ENCODE data around the gene CFAP141.
"Not testable (repeated sequence)": the region's sequence is repeated elsewhere in the genome, so short reads cannot be mapped to it uniquely, and the experiment has no call there.

CFAP141 gene

GRCh38 chr1:154206196-154206595, at the start of gene CFAP141:
Gene CFAP141 (minus strand): TSS chr1:154206333. CDS start chr1:154206307, 26 bp downstream.
- DNase-seq = peak; percentile 31

DNA sequence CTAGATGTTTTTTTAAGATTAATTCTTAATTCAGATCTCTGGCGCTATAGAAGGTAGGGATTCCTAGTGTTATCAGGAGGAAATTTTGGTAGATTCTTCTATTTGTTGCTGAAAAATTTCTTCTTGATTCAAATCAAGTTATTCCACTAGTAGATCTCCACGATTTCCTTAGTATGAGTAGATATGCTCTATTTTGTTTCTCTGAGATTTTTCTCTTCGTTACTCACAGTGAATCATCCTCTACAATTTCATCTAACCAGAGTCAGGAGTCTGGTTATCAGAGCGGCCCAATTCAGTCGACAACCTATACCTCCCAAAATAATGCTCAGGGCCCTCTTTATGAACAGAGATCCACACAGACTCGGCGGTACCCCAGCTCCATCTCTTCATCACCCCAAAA, 47.5 kb upstream of the CFAP141 start:
- no peak for DNase-seq

DNA sequence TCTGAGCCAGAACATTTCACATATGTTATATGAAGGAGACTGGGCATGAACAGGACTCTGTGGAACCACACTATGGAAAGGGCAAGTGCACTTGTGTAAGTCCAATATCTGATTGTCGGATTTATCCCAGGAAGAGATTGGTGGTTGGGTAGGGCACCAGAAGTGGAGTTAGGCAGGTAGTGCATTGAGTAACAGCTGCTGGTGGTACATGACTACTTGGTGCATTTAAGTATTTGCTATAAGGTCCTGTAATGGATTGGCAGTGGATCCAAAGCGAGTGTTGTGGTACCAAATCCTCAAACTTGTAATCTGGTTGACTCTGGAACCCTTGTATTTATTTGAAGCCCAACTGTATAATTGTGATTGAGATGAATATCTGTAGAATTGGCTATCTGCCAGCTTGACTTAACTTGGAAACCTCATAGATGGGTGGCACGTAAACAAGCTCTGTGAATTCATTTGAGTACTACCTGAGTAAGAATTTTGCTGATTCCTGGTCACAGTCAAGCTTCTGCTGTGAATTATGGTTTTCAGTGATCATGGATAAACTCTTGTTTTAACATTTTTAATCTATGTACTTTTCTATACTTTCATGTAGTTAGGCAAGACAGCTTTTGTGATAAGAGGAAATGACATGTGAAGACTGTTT, 35.7 kb upstream of the CFAP141 start:
- DNase-seq = no peak

DNA sequence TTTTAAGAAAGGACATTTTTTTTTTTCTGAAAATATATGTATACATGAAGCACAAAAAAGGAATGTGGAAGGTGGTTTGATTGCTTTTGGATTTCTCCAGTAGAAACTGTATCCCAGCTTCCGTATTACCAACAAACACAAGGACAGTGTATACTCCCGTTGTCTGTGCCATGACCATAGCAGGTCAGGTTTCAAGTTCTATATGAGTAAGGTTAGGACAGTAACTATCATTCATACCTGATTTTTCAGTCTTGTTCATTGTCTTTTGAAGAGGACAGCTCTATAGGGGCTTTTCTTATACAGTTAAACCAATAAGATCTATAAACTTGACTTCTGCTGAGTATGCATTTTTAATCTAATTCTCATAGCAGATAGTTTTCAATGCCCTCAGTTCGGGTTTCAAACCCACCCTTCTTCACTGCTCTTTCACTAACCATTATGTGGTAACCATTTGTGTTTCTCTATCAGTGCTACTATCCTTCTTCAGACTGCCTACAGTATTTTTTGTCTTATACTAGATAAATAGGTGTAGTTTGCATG, 34.2 kb upstream of the CFAP141 start:
- DNase-seq = no peak

DNA sequence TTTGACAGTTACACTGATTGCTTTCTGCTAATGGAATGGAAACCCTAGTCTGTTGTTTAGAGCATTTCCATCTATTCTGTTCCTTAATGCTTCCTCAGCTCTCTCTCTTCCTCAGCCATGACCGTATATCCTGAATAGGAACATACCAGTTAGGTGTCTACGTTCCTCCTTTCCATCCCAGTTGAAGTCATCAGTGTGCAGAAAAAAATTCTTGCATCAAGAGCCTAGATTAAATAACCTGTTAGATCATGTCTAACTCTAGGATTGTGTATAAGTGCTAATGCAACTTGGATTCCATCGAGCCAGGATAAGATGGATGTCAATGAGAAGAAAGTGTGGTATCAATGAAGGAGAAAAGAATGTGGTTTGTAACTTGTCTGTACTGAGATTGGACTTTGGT, 33.4 kb upstream of the CFAP141 start:
- DNase-seq = no peak

- no peak for DNase-seq
These were observed 31.9 kb upstream of the CFAP141 start for GRCh38 chr1:154237880-154238506.

GRCh38 chr1:154237435-154237834, 31.3 kb upstream of the CFAP141 start:
- no peak for DNase-seq

- no peak for DNase-seq
These were observed 30.7 kb upstream of the CFAP141 start for GRCh38 chr1:154236855-154237254.

DNA sequence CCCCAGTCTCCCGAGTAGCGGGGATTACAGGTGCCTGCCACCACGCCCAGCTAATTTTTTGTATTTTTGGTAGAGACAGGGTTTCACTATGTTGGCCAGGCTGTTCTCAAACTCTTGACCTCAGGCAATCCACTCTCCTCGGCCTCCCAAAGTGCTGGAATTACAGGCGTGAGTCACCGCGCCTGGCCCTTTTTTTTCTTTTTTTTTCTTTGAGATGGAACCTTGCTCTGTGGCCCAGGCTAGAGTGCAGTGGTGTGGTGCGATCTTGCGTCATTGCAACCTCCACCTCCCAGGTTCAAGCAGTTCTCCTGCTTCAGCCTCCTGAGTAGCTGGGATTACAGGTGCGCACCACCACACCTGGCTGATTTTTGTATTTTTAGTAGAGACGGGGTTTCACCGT, 27.0 kb upstream of the CFAP141 start:
- not testable (repeated sequence) for DNase-seq

GRCh38 chr1:154231112-154231511, 25.0 kb upstream of the CFAP141 start:
- DNase-seq = not testable (repeated sequence)

- no peak for DNase-seq
These were observed 19.2 kb upstream of the CFAP141 start for GRCh38 chr1:154225370-154225769.

DNA sequence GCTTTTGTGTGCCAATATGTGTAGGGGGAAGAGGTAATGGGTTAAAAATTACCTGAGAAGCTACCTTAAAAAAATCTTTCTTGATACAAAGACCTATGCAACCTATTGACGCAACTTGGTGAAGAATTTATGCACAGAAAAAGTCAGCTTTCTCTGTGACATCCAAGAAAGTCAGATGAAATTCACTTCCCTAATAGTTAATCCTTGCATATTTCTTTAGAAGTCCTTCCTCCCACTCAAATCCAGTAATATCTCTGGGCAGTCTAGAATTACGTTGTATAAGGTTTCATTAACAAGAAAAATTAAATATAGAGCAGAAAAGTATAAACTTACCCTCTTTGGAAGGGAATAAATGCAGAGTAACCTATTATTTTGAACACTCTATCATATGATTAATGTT, 17.5 kb upstream of the CFAP141 start:
- no peak for DNase-seq

DNA sequence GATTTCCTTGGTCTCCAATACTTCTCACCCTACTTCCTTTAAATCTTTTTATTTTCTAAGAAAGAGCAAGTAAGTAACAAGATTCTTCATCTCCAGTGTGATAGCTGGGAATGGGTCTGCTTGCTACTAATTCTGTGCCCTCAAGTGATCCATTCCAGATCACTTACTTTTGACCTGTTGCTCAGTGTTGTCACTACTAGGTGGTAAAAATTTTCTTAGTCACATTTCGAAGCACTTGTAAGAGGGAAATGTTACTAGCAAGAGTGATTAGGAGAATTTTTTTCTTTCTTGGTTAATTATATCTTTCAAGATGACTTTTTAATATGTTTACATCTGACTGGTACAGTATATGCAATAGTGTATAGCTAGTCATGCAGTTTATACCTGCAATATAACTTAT, 16.8 kb upstream of the CFAP141 start:
- DNase-seq = no peak

GRCh38 chr1:154222518-154222917, 16.4 kb upstream of the CFAP141 start:
- no peak for DNase-seq

DNA sequence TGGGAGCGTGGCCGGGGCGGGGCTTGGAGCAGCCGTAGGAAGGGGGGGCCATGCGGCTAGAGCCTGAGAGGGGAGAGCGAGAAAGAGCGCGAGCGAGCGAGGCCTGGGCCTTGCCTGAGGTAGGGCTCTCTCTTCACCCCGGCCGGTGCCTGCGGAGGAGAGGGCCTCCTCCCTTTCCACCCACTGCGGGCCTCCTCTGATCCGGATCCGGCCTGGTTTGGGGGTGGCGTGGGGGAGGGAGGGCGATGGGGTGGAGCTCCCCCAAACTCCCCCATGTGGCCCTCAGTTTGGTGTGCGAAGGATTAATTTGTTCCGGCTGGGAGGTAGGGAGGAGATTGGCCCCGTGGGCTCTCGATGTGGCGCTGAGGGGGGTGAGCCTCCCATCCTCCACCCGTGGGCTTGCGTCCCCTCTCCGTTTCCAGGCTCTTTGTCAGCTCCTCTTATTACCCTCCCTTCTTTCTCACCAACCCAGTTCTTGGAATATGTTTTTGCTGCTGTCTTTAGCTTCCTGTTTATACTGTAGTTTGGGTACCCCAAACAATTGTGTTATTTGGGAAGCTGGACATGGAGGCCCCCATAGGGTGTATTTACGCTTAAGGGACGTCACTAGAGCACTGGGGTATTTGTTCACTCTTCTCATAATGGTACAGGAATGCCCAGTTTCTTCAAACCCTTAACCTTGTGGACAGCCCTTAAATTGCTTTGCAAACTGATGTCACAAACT, 15.3 kb upstream of the CFAP141 start:
- DNase-seq = peak; percentile 77

- no peak for DNase-seq
These were observed 14.8 kb upstream of the CFAP141 start for GRCh38 chr1:154220970-154221277.

GRCh38 chr1:154220071-154220969, 14.2 kb upstream of the CFAP141 start, which contains the start of gene UBAP2L:
Gene UBAP2L (plus strand): TSS chr1:154220955. CDS start chr1:154225124, 4,169 bp downstream.
- peak; percentile 99 for DNase-seq

DNA sequence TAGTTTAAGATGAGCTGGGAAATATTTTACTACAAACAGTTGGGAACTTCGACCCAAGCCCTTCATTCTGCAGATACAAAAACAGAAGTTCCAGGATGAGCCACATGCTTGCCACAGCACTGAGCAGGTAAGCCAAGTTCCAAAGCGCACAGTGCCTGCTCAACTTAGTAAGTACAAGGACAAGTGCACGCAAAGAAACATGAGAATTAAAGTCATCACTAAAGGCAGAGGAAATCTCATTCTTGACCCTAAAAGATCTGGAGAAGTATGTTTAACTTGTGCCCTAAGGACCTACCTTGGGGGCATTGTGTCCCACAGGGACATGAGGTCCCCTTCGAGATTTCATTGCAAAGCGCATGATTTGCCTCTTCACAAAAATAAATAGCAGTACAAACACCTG, 13.4 kb upstream of the CFAP141 start:
- DNase-seq = no peak

- no peak for DNase-seq
These were observed 12.4 kb upstream of the CFAP141 start for GRCh38 chr1:154218545-154218944.

GRCh38 chr1:154213274-154213673, 7.1 kb upstream of the CFAP141 start:
- DNase-seq = no peak

DNA sequence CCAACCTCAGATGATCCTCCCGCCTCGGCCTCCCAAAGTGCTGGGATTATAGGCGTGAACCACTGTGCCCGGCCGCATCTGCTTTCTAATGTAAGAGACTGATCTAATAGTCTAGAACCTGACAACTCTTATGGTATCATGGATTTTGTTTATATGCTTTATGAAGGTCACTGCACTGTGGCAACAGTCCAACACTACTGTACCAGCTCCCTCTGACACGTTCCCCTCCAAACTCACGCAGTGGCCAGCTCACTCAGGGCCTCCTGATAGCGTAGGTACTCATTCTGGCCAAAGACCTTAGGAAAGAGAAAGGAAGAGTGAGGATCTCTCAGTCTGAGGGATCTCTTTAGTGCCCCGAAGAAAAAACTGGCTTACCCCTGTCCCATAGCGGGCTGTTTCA, 6.0 kb upstream of the CFAP141 start:
- DNase-seq = no peak

DNA sequence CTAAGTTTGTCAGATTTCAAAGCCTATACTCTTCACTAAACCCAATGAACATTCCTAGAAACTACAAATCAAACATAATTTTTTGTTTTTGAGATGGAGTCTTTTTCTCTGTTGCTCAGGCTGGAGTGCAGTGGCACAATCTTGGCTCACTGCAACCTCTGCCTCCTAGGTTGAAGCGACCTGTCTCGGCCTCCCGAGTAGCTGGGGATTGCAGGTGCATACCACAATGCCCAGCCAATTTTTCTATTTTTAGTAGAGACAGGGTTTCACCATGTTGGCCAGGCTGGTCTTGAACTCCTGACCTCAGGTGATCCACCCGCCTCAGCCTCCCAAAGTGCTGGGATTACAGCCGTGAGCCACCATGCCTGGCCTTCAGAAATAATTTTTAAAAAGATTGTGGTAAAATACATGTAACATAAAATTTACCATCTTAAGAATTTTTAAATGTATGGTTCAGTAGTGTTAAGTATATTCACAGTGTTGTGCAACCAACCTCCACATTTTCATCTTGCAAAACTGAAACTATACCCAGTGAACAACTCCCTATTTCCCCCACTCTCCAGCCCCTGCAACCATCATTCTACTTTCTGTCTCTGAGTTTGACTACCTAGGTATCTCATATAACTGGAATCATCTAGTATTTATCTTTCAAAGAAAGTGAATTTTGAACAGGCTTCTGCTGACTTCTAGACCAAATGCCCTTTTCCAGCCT, 2.7 kb upstream of the CFAP141 start:
- no peak for DNase-seq

Measured in activated CD4-positive, alpha-beta T cell treated with anti-CD3 and anti-CD28 coated beads for 48 hours (primary cell).